Lung (tissue), 12 donors: Measurements from ENCODE around the gene SIGLEC9. TPM values are rescaled to one million over a fixed set of nuclear protein-coding genes. Genes with fewer than 3 reads are reported as not detected.
"Not testable (repeated sequence)": the region's sequence is repeated elsewhere in the genome, so short reads cannot be mapped to it uniquely, and the experiment has no call there.

ENCODE experiments used
- ATAC-seq: fragments of 200-7000 bp; cut with Tn5 transposase; one replicate; pipeline ENCODE4 v1.9.1; 2020; ENCODE audit warnings: moderate number of reproducible peaks; ENCODE audit not compliant: insufficient read depth, low FRiP score
- DNase-seq, 3 donors: peaks; one replicate each; pipeline ENCODE4 v3.0.0-alpha.2; 2013 to 2017
- H3K27ac ChIP-seq, 2 donors: one replicate each; pipeline ENCODE4 v1.5.1; 2013; ENCODE audit warnings: mild to moderate bottlenecking in 2 of 2, moderate library complexity in 2 of 2, control low read depth in 1 of 2, inconsistent platforms in 1 of 2, low read depth in 1 of 2, low read length in 1 of 2
- H3K27me3 ChIP-seq, 3 donors: one replicate each; pipeline ENCODE4 v1.5.1; 2013; ENCODE audit warnings: low read length in 2 of 3; ENCODE audit not compliant: control insufficient read depth in 3 of 3, insufficient read depth in 3 of 3
- H3K36me3 ChIP-seq, 4 donors: one replicate each; pipeline ENCODE4 v1.5.1; 2013; ENCODE audit warnings: low read length in 4 of 4, mild to moderate bottlenecking in 1 of 4, moderate library complexity in 1 of 4; ENCODE audit not compliant: control insufficient read depth in 4 of 4, insufficient read depth in 4 of 4
- H3K4me1 ChIP-seq, 5 donors: one replicate each; pipeline ENCODE4 v1.5.1; 2013; ENCODE audit warnings: low read length in 5 of 5, mild to moderate bottlenecking in 2 of 5, moderate library complexity in 1 of 5; ENCODE audit not compliant: control insufficient read depth in 5 of 5, insufficient read depth in 5 of 5
- H3K4me3 ChIP-seq: one replicate; pipeline ENCODE4 v1.5.1; 2013; ENCODE audit warnings: mild to moderate bottlenecking, control low read depth, moderate library complexity
- H3K9ac ChIP-seq, 2 donors: one replicate each; pipeline ENCODE4 v1.5.1; 2013; ENCODE audit warnings: low read length in 2 of 2, control low read depth in 1 of 2; ENCODE audit not compliant: insufficient read depth in 1 of 2
- H3K9me3 ChIP-seq, 4 donors: one replicate each; pipeline ENCODE4 v1.5.1; 2013; ENCODE audit warnings: low read length in 3 of 4, mild to moderate bottlenecking in 1 of 4, moderate library complexity in 1 of 4; ENCODE audit not compliant: control insufficient read depth in 4 of 4, insufficient read depth in 3 of 4
- WGBS, 2 donors: extraction: QIAGEN DNeasy Blood & Tissue Kit; methylation state at CpG; one replicate each; pipeline ENCODE4 v1.1.7; 2013; 5-methylcytosine and 5-hydroxymethylcytosine counted together
- polyA plus RNA-seq, 2 donors: library from polyadenylated mRNA; stranded (reverse); fragments of 200-250 nt; gene quantifications; one replicate each; pipeline ENCODE4 v1.2.1, GENCODE V29; 2013
- total RNA-seq, 2 donors: library from RNA; depleted of rRNA in 1 of 2; stranded (reverse); fragments of >200 nt in 1 of 2; gene quantifications; one replicate each; pipeline ENCODE4 v1.2.1, GENCODE V29; 2014 to 2021
- TF ChIP-seq, protein P1 (sequence below): IDR thresholded peaks from 2 replicates; pipeline ENCODE4 v1.5.1; 2012; ENCODE audit warnings: mild to moderate bottlenecking; ENCODE audit errors: control extremely low read depth, extremely low read depth
- donor health status: control.
- donor health status: control.
- donor health status: Bipolar disorder and iron deficiency.
- donor health status: healthy.
- donor health status: DM: yes; HTN: yes; CAD: no.

SIGLEC9 gene
- total and polyA plus RNA-seq, 4 donors: 4.3 to 57.0 (median 15.1) TPM

DNA sequence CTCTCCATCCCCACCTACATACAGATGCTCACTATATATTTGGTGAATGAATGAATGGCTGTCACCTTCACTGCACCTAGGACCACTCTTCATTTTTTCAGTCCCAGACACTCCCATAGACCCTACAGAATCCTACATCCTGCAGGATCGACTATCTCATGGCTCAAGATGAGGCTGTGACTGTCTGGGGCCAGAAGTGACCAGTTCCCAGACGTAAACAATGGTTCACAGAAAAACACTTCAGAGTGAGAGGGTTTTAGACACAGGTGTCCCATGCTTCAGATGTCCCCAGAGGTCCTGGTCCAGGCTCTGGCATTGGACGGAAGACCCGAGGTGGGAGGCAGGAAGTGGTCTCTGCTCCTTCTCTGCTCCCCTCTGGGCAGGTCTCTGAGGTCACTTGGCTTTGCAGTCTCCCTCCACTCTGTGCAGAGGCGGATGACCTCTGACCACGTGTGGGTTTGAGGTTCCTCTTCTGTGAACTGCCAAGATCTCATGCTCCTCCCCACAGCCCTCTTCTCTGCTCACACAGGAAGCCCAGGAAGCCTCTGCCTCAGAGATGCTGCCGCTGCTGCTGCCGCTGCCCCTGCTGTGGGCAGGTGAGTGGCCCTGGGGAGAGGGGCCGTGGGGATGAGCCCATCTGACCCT lies 42.3 kb downstream of the SIGLEC9 start:
- no peak for DNase-seq
- Histone ChIP-seq H3K4me1 (no peaks in the 10 kb centered on the region), H3K9me3 (no peaks in the 10 kb centered on the region), H3K27ac (no peak overlapping the region), H3K9ac (no peak overlapping the region), H3K36me3 (no peaks in the 10 kb centered on the region), H3K4me3 (no peak overlapping the region), H3K27me3 (peaks cover 0 to 2% (median 0%) of the 10 kb centered on the region in 3 donors)
- TF ChIP-seq, protein P1, sequence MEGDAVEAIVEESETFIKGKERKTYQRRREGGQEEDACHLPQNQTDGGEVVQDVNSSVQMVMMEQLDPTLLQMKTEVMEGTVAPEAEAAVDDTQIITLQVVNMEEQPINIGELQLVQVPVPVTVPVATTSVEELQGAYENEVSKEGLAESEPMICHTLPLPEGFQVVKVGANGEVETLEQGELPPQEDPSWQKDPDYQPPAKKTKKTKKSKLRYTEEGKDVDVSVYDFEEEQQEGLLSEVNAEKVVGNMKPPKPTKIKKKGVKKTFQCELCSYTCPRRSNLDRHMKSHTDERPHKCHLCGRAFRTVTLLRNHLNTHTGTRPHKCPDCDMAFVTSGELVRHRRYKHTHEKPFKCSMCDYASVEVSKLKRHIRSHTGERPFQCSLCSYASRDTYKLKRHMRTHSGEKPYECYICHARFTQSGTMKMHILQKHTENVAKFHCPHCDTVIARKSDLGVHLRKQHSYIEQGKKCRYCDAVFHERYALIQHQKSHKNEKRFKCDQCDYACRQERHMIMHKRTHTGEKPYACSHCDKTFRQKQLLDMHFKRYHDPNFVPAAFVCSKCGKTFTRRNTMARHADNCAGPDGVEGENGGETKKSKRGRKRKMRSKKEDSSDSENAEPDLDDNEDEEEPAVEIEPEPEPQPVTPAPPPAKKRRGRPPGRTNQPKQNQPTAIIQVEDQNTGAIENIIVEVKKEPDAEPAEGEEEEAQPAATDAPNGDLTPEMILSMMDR: no peak
- 31 to 42% methylated on average over 9 of the region's 9 CpGs for WGBS, 2 donors
- no peak for ATAC-seq

DNA sequence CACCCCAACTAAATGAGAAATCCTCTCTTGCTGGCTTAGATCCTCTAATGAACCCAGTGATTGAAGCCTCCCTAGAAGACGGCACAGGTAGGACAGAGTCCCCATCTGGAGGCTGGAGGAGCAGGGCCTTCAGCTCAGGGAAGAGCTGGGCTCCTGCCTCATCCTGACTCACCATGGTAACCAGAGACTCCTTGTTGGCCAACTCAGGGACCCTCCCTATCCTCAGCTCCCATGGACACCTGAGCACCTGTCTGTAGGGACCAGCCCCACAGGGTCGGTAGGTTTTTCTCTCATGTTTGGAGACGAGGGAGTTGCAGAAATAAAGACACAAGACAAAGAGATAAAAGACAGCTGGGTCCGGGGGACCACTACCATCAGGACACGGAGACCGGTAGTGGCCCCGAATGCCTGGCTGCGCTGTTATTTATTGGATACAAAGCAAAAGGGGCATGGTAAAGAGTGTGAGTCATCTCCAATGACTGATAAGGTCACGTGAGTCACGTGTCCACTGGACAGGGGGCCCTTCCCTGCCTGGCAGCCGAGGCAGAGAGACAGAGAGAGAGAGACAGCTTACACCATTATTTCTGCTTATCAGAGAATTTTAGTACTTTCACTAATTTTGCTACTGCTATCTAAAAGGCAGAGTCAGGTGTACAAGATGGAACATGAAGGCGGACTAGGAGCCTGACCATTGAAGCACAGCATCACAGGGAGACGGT lies 44.0 kb downstream of the SIGLEC9 start:
- H3K9me3 ChIP-seq: peaks cover 0 to 2% (median 0%) of the 10 kb centered on the region in 4 donors
- no peak overlapping the region for H3K27ac ChIP-seq
- ATAC-seq: no peak
- no peak overlapping the region for H3K4me3 ChIP-seq
- no peaks in the 10 kb centered on the region for H3K4me1 ChIP-seq
- TF ChIP-seq, protein P1: no peak
- H3K27me3 ChIP-seq: peaks cover 0 to 5% (median 0%) of the 10 kb centered on the region in 3 donors
- WGBS, 2 donors: 78 to 91% methylated on average over 13 of the region's 13 CpGs
- no peak for DNase-seq
- H3K36me3 ChIP-seq: no peaks in the 10 kb centered on the region
- H3K9ac ChIP-seq: no peak overlapping the region

- not testable (repeated sequence) for H3K36me3 ChIP-seq, H3K9me3 ChIP-seq, ATAC-seq, H3K4me3 ChIP-seq, H3K4me1 ChIP-seq, H3K27ac ChIP-seq, H3K27me3 ChIP-seq, H3K9ac ChIP-seq
- TF ChIP-seq, protein P1: peak; percentile 62
- WGBS, 2 donors: 11 to 23% methylated on average over 11 of the region's 11 CpGs
- DNase-seq: peak; percentile 70
These were observed 44.7 kb downstream of the SIGLEC9 start for GRCh38 chr19:51169283-51169918.
